GM12801 (cell line): ENCODE results near the gene FERMT3.

ENCODE experiments used
- CTCF ChIP-seq: IDR thresholded peaks from one replicate; pipeline ENCODE4 v1.5.1; 2011; ENCODE audit warnings: control low read depth; ENCODE audit not compliant: insufficient read length; ENCODE audit errors: extremely low read depth

Gene FERMT3

GRCh38 chr11:64207256-64208085 lies 950 bp downstream of the FERMT3 start:
- no peak for TF ChIP-seq CTCF

- TF ChIP-seq CTCF, result no peak
Measured at GRCh38 chr11:64208086-64208795, 1.7 kb downstream of the FERMT3 start.

- TF ChIP-seq CTCF, result no peak
Measured at GRCh38 chr11:64208796-64209562, 2.5 kb downstream of the FERMT3 start.

GRCh38 chr11:64209563-64209843 lies 3.0 kb downstream of the FERMT3 start:
- TF ChIP-seq CTCF, result no peak

GRCh38 chr11:64210301-64211020 lies 3.9 kb downstream of the FERMT3 start:
- no peak for TF ChIP-seq CTCF

- TF ChIP-seq CTCF, result no peak
Measured at GRCh38 chr11:64211181-64211872, 4.8 kb downstream of the FERMT3 start.
